ENCODE measurements around the gene TRMT11. TPM values are rescaled to one million over a fixed set of nuclear protein-coding genes. Genes with fewer than 3 reads are reported as not detected.

The TRMT11 gene
- total and polyA plus RNA-seq, 2 of the 13 experiments (the other 11 are each of a cell fraction or from before 2014, with no cell fraction given) = 42.2 to 81.9 TPM

DNA sequence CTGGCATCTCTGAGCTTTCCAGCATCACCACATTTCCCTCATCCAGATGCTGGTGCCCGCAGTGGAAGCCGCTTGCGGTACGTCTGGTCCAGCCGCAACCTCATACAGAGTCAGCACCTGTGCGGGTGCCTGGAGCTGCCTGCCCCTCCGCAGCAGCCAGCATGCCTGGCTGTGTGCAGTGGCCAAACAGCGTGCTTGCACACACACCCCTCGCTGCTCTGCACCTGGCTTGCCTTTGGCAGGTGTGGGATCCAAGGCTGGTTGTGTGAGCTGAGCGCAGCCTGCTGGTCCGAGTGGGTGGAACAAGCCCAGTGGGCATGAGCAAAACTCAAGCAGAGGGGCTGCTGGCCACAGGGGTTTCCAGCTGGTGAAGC is 32.9 kb upstream of the TRMT11 start (continued):
- TF ChIP-seq, protein P1, sequence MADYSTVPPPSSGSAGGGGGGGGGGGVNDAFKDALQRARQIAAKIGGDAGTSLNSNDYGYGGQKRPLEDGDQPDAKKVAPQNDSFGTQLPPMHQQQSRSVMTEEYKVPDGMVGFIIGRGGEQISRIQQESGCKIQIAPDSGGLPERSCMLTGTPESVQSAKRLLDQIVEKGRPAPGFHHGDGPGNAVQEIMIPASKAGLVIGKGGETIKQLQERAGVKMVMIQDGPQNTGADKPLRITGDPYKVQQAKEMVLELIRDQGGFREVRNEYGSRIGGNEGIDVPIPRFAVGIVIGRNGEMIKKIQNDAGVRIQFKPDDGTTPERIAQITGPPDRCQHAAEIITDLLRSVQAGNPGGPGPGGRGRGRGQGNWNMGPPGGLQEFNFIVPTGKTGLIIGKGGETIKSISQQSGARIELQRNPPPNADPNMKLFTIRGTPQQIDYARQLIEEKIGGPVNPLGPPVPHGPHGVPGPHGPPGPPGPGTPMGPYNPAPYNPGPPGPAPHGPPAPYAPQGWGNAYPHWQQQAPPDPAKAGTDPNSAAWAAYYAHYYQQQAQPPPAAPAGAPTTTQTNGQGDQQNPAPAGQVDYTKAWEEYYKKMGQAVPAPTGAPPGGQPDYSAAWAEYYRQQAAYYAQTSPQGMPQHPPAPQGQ (CRISPR knock-in tag; IDR thresholded peaks at IDR 0.05; ENCODE audit: borderline replicate concordance) = no peak
- TF ChIP-seq ZNF724P (CRISPR knock-in tag; IDR thresholded peaks at IDR 0.05; ENCODE audit: borderline replicate concordance) (no peak), NPAS2 (CRISPR knock-in tag; IDR thresholded peaks at IDR 0.05; ENCODE audit: borderline replicate concordance) (no peak), HMGA1 (CRISPR knock-in tag; conservative IDR thresholded peaks at IDR 0.05) (no peak), JDP2 (CRISPR knock-in tag; IDR thresholded peaks at IDR 0.05; ENCODE audit: borderline replicate concordance) (no peak), ZBTB1 (CRISPR knock-in tag; IDR thresholded peaks at IDR 0.05; ENCODE audit: borderline replicate concordance) (no peak), ZNF441 (CRISPR knock-in tag; IDR thresholded peaks at IDR 0.05; ENCODE audit: borderline replicate concordance) (no peak), ZNF143 (CRISPR knock-in tag; IDR thresholded peaks at IDR 0.05) (no peak), ZNF264 (CRISPR knock-in tag; IDR thresholded peaks at IDR 0.05) (no peak), EED (CRISPR knock-in tag; IDR thresholded peaks at IDR 0.05) (no peak), TEAD2 (CRISPR knock-in tag; IDR thresholded peaks at IDR 0.05) (no peak), ATF1 (CRISPR knock-in tag; IDR thresholded peaks at IDR 0.05) (no peak), ZNF558 (CRISPR knock-in tag; IDR thresholded peaks at IDR 0.05; ENCODE audit: borderline replicate concordance) (no peak), GATAD2A (CRISPR knock-in tag; IDR thresholded peaks at IDR 0.05) (no peak)
- TF ChIP-seq, protein P2, sequence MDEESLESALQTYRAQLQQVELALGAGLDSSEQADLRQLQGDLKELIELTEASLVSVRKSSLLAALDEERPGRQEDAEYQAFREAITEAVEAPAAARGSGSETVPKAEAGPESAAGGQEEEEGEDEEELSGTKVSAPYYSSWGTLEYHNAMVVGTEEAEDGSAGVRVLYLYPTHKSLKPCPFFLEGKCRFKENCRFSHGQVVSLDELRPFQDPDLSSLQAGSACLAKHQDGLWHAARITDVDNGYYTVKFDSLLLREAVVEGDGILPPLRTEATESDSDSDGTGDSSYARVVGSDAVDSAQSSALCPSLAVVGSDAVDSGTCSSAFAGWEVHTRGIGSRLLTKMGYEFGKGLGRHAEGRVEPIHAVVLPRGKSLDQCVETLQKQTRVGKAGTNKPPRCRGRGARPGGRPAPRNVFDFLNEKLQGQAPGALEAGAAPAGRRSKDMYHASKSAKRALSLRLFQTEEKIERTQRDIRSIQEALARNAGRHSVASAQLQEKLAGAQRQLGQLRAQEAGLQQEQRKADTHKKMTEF (CRISPR knock-in tag; IDR thresholded peaks at IDR 0.05) = no peak
- TF ChIP-seq, protein P3, sequence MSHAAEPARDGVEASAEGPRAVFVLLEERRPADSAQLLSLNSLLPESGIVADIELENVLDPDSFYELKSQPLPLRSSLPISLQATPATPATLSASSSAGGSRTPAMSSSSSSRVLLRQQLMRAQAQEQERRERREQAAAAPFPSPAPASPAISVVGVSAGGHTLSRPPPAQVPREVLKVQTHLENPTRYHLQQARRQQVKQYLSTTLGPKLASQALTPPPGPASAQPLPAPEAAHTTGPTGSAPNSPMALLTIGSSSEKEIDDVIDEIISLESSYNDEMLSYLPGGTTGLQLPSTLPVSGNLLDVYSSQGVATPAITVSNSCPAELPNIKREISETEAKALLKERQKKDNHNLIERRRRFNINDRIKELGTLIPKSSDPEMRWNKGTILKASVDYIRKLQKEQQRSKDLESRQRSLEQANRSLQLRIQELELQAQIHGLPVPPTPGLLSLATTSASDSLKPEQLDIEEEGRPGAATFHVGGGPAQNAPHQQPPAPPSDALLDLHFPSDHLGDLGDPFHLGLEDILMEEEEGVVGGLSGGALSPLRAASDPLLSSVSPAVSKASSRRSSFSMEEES (CRISPR knock-in tag; IDR thresholded peaks at IDR 0.05) = no peak
- TF ChIP-seq, protein P4, sequence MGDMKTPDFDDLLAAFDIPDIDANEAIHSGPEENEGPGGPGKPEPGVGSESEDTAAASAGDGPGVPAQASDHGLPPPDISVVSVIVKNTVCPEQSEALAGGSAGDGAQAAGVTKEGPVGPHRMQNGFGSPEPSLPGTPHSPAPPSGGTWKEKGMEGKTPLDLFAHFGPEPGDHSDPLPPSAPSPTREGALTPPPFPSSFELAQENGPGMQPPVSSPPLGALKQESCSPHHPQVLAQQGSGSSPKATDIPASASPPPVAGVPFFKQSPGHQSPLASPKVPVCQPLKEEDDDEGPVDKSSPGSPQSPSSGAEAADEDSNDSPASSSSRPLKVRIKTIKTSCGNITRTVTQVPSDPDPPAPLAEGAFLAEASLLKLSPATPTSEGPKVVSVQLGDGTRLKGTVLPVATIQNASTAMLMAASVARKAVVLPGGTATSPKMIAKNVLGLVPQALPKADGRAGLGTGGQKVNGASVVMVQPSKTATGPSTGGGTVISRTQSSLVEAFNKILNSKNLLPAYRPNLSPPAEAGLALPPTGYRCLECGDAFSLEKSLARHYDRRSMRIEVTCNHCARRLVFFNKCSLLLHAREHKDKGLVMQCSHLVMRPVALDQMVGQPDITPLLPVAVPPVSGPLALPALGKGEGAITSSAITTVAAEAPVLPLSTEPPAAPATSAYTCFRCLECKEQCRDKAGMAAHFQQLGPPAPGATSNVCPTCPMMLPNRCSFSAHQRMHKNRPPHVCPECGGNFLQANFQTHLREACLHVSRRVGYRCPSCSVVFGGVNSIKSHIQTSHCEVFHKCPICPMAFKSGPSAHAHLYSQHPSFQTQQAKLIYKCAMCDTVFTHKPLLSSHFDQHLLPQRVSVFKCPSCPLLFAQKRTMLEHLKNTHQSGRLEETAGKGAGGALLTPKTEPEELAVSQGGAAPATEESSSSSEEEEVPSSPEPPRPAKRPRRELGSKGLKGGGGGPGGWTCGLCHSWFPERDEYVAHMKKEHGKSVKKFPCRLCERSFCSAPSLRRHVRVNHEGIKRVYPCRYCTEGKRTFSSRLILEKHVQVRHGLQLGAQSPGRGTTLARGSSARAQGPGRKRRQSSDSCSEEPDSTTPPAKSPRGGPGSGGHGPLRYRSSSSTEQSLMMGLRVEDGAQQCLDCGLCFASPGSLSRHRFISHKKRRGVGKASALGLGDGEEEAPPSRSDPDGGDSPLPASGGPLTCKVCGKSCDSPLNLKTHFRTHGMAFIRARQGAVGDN (CRISPR knock-in tag; IDR thresholded peaks at IDR 0.05) = peak; percentile 87
- TF ChIP-seq, protein P5, sequence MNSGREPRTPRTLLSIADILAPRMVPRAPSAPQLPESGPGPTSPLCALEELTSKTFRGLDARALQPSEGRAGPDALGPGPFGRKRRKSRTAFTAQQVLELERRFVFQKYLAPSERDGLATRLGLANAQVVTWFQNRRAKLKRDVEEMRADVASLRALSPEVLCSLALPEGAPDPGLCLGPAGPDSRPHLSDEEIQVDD (CRISPR knock-in tag; IDR thresholded peaks at IDR 0.05; ENCODE audit: borderline replicate concordance) = no peak
- TF ChIP-seq, protein P6, sequence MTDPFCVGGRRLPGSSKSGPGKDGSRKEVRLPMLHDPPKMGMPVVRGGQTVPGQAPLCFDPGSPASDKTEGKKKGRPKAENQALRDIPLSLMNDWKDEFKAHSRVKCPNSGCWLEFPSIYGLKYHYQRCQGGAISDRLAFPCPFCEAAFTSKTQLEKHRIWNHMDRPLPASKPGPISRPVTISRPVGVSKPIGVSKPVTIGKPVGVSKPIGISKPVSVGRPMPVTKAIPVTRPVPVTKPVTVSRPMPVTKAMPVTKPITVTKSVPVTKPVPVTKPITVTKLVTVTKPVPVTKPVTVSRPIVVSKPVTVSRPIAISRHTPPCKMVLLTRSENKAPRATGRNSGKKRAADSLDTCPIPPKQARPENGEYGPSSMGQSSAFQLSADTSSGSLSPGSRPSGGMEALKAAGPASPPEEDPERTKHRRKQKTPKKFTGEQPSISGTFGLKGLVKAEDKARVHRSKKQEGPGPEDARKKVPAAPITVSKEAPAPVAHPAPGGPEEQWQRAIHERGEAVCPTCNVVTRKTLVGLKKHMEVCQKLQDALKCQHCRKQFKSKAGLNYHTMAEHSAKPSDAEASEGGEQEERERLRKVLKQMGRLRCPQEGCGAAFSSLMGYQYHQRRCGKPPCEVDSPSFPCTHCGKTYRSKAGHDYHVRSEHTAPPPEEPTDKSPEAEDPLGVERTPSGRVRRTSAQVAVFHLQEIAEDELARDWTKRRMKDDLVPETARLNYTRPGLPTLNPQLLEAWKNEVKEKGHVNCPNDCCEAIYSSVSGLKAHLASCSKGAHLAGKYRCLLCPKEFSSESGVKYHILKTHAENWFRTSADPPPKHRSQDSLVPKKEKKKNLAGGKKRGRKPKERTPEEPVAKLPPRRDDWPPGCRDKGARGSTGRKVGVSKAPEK (CRISPR knock-in tag; IDR thresholded peaks at IDR 0.05; ENCODE audit: borderline replicate concordance) = no peak

Measured in HepG2 (cell line).